IMR-90 (cell line): Measurements from ENCODE around the gene ATP10A. TPM values are rescaled to one million over a fixed set of nuclear protein-coding genes. Genes with fewer than 3 reads are reported as not detected.

Experiments used
- ATAC-seq: fragments of 200-7000 bp; cut with Tn5 transposase; 2 replicates; pipeline ENCODE4 v1.9.1; 2020; ENCODE audit warnings: low read depth, mild to moderate bottlenecking, moderate library complexity
- BruUV-seq: library from RNA; stranded (reverse); fragments of 400-500 nt; replicated peaks from 2 replicates; lab custom pipeline; 2021; lab: Mats Ljungman, UMichigan
- CTCF ChIA-PET: fragments of 300-600 bp; formaldehyde crosslinking; extraction: SDS; loops from one replicate; lab custom pipeline; 2021; ENCODE audit warnings: antibody characterized with exemption; lab: Yijun Ruan, JAX
- POLR2A ChIA-PET: fragments of 300-600 bp; sonication (Branson Sonifier 250); formaldehyde crosslinking; loops from one replicate; lab custom pipeline; 2022; ENCODE audit warnings: antibody characterized with exemption; ENCODE audit not compliant: unreplicated experiment; lab: Charles Lee
- DNase-seq: peaks from one replicate; pipeline ENCODE4 v3.0.0; 2013
- H2AFZ ChIP-seq: replicated peaks from 2 replicates; pipeline ENCODE3; 2013; ENCODE audit warnings: low read length, mild to moderate bottlenecking; ENCODE audit not compliant: poor library complexity
- H2AK5ac ChIP-seq: 2 replicates; pipeline ENCODE4 v1.6.1; 2013; ENCODE audit warnings: low read depth, low read length, inconsistent platforms
- H2AK9ac ChIP-seq: replicated peaks from 2 replicates; pipeline ENCODE3; 2013; ENCODE audit warnings: mild to moderate bottlenecking, low read depth, low read length, moderate library complexity; ENCODE audit not compliant: poor library complexity
- H2BK120ac ChIP-seq: 2 replicates; pipeline ENCODE4 v1.6.1; 2013; ENCODE audit warnings: low read depth, low read length, inconsistent platforms
- H2BK15ac ChIP-seq: 3 replicates; pipeline ENCODE4 v1.6.1; 2013; ENCODE audit warnings: low read depth, low read length, inconsistent platforms
- H2BK20ac ChIP-seq: 2 replicates; pipeline ENCODE4 v1.6.1; 2013; ENCODE audit warnings: low read depth, mild to moderate bottlenecking, inconsistent platforms, low read length, moderate library complexity
- H2BK5ac ChIP-seq: 2 replicates; pipeline ENCODE4 v1.6.1; 2013; ENCODE audit warnings: mild to moderate bottlenecking, low read depth, low read length, inconsistent platforms; ENCODE audit not compliant: poor library complexity, severe bottlenecking
- H3K14ac ChIP-seq: replicated peaks from 2 replicates; pipeline ENCODE4 v1.6.1; 2013; ENCODE audit warnings: low read depth, low read length, inconsistent platforms
- H3K18ac ChIP-seq: 2 replicates; pipeline ENCODE4 v1.6.1; 2013; ENCODE audit warnings: low read depth, low read length, control low read depth
- H3K23ac ChIP-seq: 2 replicates; pipeline ENCODE4 v1.6.1; 2013; ENCODE audit warnings: low read depth, low read length, inconsistent platforms
- H3K27ac ChIP-seq: 2 replicates; pipeline ENCODE4 v1.5.1; 2013; ENCODE audit warnings: mild to moderate bottlenecking, control low read depth, low read length; ENCODE audit not compliant: insufficient read depth
- H3K27me3 ChIP-seq: 2 replicates; pipeline ENCODE4 v1.6.1; 2013; ENCODE audit warnings: low read length; ENCODE audit not compliant: control insufficient read depth, insufficient read depth
- H3K36me3 ChIP-seq: 2 replicates; pipeline ENCODE4 v1.6.1; 2013; ENCODE audit warnings: low read length, mixed read lengths; ENCODE audit not compliant: control insufficient read depth, insufficient read depth
- H3K4ac ChIP-seq: 2 replicates; pipeline ENCODE4 v1.6.1; 2013; ENCODE audit warnings: low read depth, low read length, inconsistent platforms
- H3K4me1 ChIP-seq: 2 replicates; pipeline ENCODE4 v1.6.1; 2013; ENCODE audit warnings: low read length, mixed read lengths; ENCODE audit not compliant: control insufficient read depth, insufficient read depth
- H3K4me2 ChIP-seq: 2 replicates; pipeline ENCODE4 v1.6.1; 2013; ENCODE audit warnings: low read depth, mild to moderate bottlenecking, control low read depth, low read length, moderate library complexity
- H3K4me3 ChIP-seq: 2 replicates; pipeline ENCODE4 v1.5.1; 2013; ENCODE audit warnings: low read depth, mild to moderate bottlenecking, control low read depth, low read length, moderate library complexity; ENCODE audit not compliant: insufficient read depth
- H3K56ac ChIP-seq: 2 replicates; pipeline ENCODE4 v1.6.1; 2013; ENCODE audit warnings: low read length, inconsistent platforms; ENCODE audit not compliant: insufficient read depth; ENCODE audit errors: extremely low read depth
- H3K79me1 ChIP-seq, 2 experiments: 2 replicates each; pipeline ENCODE4 v1.6.1; 2013; ENCODE audit warnings: low read length in 2 of 2, inconsistent platforms in 1 of 2, low read depth in 1 of 2
- H3K9ac ChIP-seq: 2 replicates; pipeline ENCODE4 v1.6.1; 2013; ENCODE audit warnings: low read depth, low read length, control low read depth
- H3K9me1 ChIP-seq: 2 replicates; pipeline ENCODE4 v1.6.1; 2013; ENCODE audit warnings: low read length, inconsistent platforms; ENCODE audit not compliant: insufficient read depth
- H3K9me3 ChIP-seq: 2 replicates; pipeline ENCODE4 v1.6.1; 2013; ENCODE audit warnings: low read length; ENCODE audit not compliant: control insufficient read depth, insufficient read depth
- H4K20me1 ChIP-seq: 2 replicates; pipeline ENCODE4 v1.6.1; 2013; ENCODE audit warnings: low read length, inconsistent platforms; ENCODE audit not compliant: insufficient read depth
- H4K5ac ChIP-seq: 2 replicates; pipeline ENCODE4 v1.6.1; 2013; ENCODE audit warnings: mild to moderate bottlenecking, low read depth, low read length, control low read depth
- H4K8ac ChIP-seq, 2 experiments: 2 replicates each; pipeline ENCODE4 v1.6.1; 2013; ENCODE audit warnings: low read depth in 2 of 2, low read length in 2 of 2, control low read depth in 1 of 2, inconsistent platforms in 1 of 2
- H4K91ac ChIP-seq: 2 replicates; pipeline ENCODE4 v1.6.1; 2013; ENCODE audit warnings: low read depth, low read length, inconsistent platforms; ENCODE audit not compliant: insufficient read depth
- BHLHE40 ChIP-seq: fragments of 150-350 bp; IDR thresholded peaks from 2 replicates; pipeline ENCODE4 v1.6.1; 2016; ENCODE audit warnings: mild to moderate bottlenecking, low read depth, low read length
- CEBPB ChIP-seq: IDR thresholded peaks from 2 replicates; pipeline ENCODE4 v1.6.1; 2012; ENCODE audit warnings: low read depth, low read length, improper control_type of control experiment
- CHD1 ChIP-seq: IDR thresholded peaks from 2 replicates; pipeline ENCODE4 v1.6.1; 2012; ENCODE audit warnings: low read depth, low read length, improper control_type of control experiment
- ELK1 ChIP-seq: fragments of 150-350 bp; IDR thresholded peaks from 2 replicates; pipeline ENCODE4 v1.6.1; 2016; ENCODE audit warnings: low read depth, mild to moderate bottlenecking, low read length, moderate library complexity, borderline replicate concordance
- FOS ChIP-seq: fragments of 150-350 bp; IDR thresholded peaks from 2 replicates; pipeline ENCODE4 v1.6.1; 2016; ENCODE audit warnings: low read depth, low read length
- MAFK ChIP-seq: IDR thresholded peaks from 2 replicates; pipeline ENCODE4 v1.6.1; 2012; ENCODE audit warnings: low read depth, low read length, improper control_type of control experiment
- MAZ ChIP-seq: IDR thresholded peaks from 2 replicates; pipeline ENCODE4 v1.6.1; 2012; ENCODE audit warnings: low read depth, mild to moderate bottlenecking, low read length, improper control_type of control experiment, moderate library complexity, borderline replicate concordance
- MXI1 ChIP-seq: IDR thresholded peaks from 2 replicates; pipeline ENCODE4 v1.6.1; 2012; ENCODE audit warnings: low read depth, mild to moderate bottlenecking, low read length, moderate library complexity, borderline replicate concordance
- NFE2L2 ChIP-seq: fragments of 150-350 bp; IDR thresholded peaks from 2 replicates; pipeline ENCODE4 v1.6.1; 2016; ENCODE audit warnings: low read depth, mild to moderate bottlenecking, low read length
- POLR2A ChIP-seq: IDR thresholded peaks from 2 replicates; pipeline ENCODE4 v1.6.1; 2012; ENCODE audit warnings: mild to moderate bottlenecking, low read depth, low read length
- RAD21 ChIP-seq: IDR thresholded peaks from 2 replicates; pipeline ENCODE4 v1.6.1; 2012; ENCODE audit warnings: low read length, improper control_type of control experiment
- RCOR1 ChIP-seq: IDR thresholded peaks from 2 replicates; pipeline ENCODE4 v1.6.1; 2012; ENCODE audit warnings: mild to moderate bottlenecking, low read length, improper control_type of control experiment; ENCODE audit not compliant: insufficient replicate concordance
- RFX5 ChIP-seq: IDR thresholded peaks from 2 replicates; pipeline ENCODE4 v1.8.0; 2012; ENCODE audit warnings: low read depth, mild to moderate bottlenecking, low read length, moderate library complexity
- SMC3 ChIP-seq: fragments of 150-350 bp; IDR thresholded peaks from 2 replicates; pipeline ENCODE4 v1.6.1; 2016; ENCODE audit warnings: low read depth, mild to moderate bottlenecking, antibody characterized with exemption, low read length, moderate library complexity
- WGBS, 2 experiments: methylation state at CpG; one replicate each; pipeline versions ENCODE4 v1.1.5 to v1.1.7; 2013; ENCODE audit warnings: missing lambda C conversion rate in 2 of 2; ENCODE audit not compliant: insufficient read length in 1 of 2; ENCODE audit errors: extremely low coverage in 2 of 2; 5-methylcytosine and 5-hydroxymethylcytosine counted together
- dilution Hi-C: fragments of 300-500 bp; cut with HindIII; formaldehyde crosslinking; loops from one replicate; pipeline ENCODE4 v1.14.3; 2018; ENCODE audit warnings: low sequenced_read_pairs; ENCODE audit not compliant: unreplicated experiment
- in situ Hi-C: fragments of 300-500 bp; cut with MboI; formaldehyde crosslinking; loops from 3 replicates; pipeline ENCODE4 v1.14.3; 2019; ENCODE audit warnings: low sequenced_read_pairs, inconsistent platforms, mixed read lengths
- intact Hi-C: fragments of 100-400 bp; cut with micrococcal nuclease; formaldehyde crosslinking; loops from 2 replicates; pipeline ENCODE4 v1.10.0; 2022
- polyA plus RNA-seq, 3 experiments: library from polyadenylated mRNA; depleted of rRNA; stranded (reverse); fragments of >200 nt; gene quantifications; 2 replicates each; pipeline ENCODE4 v1.2.3, GENCODE V29; 2012; ENCODE audit warnings: low replicate concordance in 1 of 3
- total RNA-seq: library from RNA; depleted of rRNA; stranded (reverse); fragments of >200 nt; gene quantifications from 2 replicates; pipeline ENCODE4 v1.2.3, GENCODE V29; 2012
- TF ChIP-seq, protein P1 (sequence below): conservative IDR thresholded peaks from 2 replicates; pipeline ENCODE4 v1.5.1; 2012; ENCODE audit warnings: mild to moderate bottlenecking, low read depth, low read length, improper control_type of control experiment
- TF ChIP-seq, protein P2 (sequence below): fragments of 150-350 bp; IDR thresholded peaks from 2 replicates; pipeline ENCODE4 v1.6.1; 2017; ENCODE audit warnings: mild to moderate bottlenecking, antibody characterized with exemption, low read length, low read depth

Gene ATP10A
- total and polyA plus RNA-seq, 2 of the 4 experiments (the other 2 are of a cell fraction): 13.8 to 16.0 TPM

GRCh38 chr15:25824618-25825017 is 38.5 kb downstream of the ATP10A start:
- intact Hi-C loops (no loop called here), dilution Hi-C loops (no loop called here), in situ Hi-C loops (no loop called here)
- no peak overlapping the region for H3K4me3 ChIP-seq
- no peak overlapping the region for H3K4me2 ChIP-seq
- H4K91ac ChIP-seq: 0 out of 2 replicates have a peak overlapping the region, but pooled peaks have one; percentile 2
- no peak overlapping the region for H3K23ac ChIP-seq
- H3K27me3 ChIP-seq: no peaks in the 10 kb centered on the region
- H3K14ac ChIP-seq: peak overlapping the region; percentile 43
- no peaks in the 10 kb centered on the region for H3K36me3 ChIP-seq
- no peak overlapping the region for H2BK20ac ChIP-seq
- H2BK5ac ChIP-seq: no peak overlapping the region
- no peak overlapping the region for H2AK9ac ChIP-seq
- H3K9me3 ChIP-seq: no peaks in the 10 kb centered on the region
- H3K79me1 ChIP-seq: peaks cover 23 to 66% of the 10 kb centered on the region in 2 experiments
- H3K18ac ChIP-seq: no peak overlapping the region
- H2AK5ac ChIP-seq: no peak overlapping the region
- ChIA-PET POLR2A (no interaction called here), CTCF (no interaction called here)
- BruUV-seq: no TSS peak
- no peaks in the 10 kb centered on the region; the same call in 1 of the 2 replicates for H4K20me1 ChIP-seq
- peak overlapping the region; percentile 60 for H2AFZ ChIP-seq
- 0 out of 2 replicates have a peak overlapping the region, but pooled peaks have one; percentile 5 for H2BK120ac ChIP-seq
- H3K56ac ChIP-seq: no peak overlapping the region
- no peak overlapping the region for H4K5ac ChIP-seq
- no peak overlapping the region for H4K8ac ChIP-seq
- DNase-seq: no peak
- H3K27ac ChIP-seq: no peak overlapping the region
- H3K4me1 ChIP-seq: peaks cover 7% of the 10 kb centered on the region
- H3K9ac ChIP-seq: no peak overlapping the region
- no peak overlapping the region for H2BK15ac ChIP-seq
- H3K4ac ChIP-seq: peak overlapping the region; percentile 37; the same call in 1 of the 2 replicates
- no peak for ATAC-seq
- WGBS, 2 experiments: no CpG with 5 or more reads among the region's 6 CpGs
- TF ChIP-seq CEBPB (no peak), RCOR1 (no peak), MXI1 (no peak), BHLHE40 (no peak), RFX5 (no peak), CHD1 (no peak), NFE2L2 (no peak), MAZ (no peak), ELK1 (no peak), FOS (no peak), RAD21 (no peak), SMC3 (no peak), POLR2A (no peak), MAFK (no peak)
- TF ChIP-seq, protein P1, sequence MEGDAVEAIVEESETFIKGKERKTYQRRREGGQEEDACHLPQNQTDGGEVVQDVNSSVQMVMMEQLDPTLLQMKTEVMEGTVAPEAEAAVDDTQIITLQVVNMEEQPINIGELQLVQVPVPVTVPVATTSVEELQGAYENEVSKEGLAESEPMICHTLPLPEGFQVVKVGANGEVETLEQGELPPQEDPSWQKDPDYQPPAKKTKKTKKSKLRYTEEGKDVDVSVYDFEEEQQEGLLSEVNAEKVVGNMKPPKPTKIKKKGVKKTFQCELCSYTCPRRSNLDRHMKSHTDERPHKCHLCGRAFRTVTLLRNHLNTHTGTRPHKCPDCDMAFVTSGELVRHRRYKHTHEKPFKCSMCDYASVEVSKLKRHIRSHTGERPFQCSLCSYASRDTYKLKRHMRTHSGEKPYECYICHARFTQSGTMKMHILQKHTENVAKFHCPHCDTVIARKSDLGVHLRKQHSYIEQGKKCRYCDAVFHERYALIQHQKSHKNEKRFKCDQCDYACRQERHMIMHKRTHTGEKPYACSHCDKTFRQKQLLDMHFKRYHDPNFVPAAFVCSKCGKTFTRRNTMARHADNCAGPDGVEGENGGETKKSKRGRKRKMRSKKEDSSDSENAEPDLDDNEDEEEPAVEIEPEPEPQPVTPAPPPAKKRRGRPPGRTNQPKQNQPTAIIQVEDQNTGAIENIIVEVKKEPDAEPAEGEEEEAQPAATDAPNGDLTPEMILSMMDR: no peak
- TF ChIP-seq, protein P2, sequence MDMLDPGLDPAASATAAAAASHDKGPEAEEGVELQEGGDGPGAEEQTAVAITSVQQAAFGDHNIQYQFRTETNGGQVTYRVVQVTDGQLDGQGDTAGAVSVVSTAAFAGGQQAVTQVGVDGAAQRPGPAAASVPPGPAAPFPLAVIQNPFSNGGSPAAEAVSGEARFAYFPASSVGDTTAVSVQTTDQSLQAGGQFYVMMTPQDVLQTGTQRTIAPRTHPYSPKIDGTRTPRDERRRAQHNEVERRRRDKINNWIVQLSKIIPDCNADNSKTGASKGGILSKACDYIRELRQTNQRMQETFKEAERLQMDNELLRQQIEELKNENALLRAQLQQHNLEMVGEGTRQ: no peak
- H3K9me1 ChIP-seq: peaks cover 19% of the 10 kb centered on the region
